ENCODE data around the gene REPS2.
A peak's percentile ranks its signal among the peaks of the same experiment; 100 is the strongest.

REPS2 gene

DNA sequence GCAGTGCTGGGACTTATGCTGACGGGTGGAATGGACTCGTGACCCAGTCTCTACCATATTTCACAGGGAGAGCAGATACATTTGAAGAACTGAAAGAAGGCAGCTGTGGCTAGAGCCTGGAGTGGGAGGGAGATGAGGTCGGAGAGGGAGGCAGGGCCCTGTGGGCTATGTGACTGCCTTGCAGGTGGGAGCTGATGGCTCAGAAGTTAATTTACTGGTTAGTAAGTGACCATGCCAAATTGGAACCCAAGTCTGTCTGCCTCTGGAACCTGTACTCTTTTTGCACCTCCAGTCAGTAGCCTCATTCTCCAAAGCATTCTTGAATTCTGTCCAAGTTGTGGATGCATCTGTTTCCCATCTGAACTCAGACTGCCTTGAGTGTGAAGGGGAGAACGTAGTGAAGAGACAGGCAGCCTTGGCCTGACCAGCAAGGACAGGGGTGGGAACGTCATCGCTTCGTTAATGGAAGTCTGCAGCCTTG, 92.3 kb downstream of the REPS2 start:
- no peak for DNase-seq

DNA sequence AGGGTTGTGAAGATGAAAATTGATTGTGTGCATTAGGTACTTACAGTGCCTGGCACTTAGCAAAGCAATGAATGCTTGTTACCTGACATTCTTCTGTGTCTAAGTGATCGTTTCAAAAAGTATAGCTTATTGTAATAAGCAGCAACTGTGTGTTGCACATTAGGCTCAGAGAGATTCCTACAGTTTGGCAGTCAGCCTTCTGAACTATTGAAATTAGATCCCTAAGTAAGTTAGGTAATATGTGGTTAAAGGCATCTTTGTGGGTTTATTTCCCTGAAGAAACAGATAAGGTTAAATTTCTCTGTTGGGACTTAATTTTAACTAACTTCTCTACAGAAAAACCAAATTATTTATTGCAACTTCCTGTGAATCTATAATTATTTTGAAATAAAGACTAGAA, 93.4 kb downstream of the REPS2 start:
- DNase-seq: no peak

DNA sequence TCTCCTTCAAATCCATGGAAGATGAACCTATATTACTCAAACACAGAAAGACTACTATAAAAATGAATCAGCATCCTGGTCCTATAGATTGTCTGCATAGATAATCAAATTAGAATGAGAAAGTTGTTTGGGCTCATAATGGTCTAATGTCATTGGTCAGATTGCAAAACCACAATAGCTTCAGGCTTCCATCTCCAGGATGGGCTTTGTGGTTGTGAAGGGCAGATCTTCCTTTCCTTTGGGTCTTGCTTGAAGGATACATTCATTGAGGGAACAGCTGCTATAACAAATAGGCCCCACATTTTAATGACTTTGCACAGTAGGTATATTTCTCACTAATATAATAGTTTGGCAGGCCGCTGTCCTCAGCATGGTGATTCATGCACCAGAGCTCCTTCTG, 94.3 kb downstream of the REPS2 start:
- no peak for DNase-seq

DNA sequence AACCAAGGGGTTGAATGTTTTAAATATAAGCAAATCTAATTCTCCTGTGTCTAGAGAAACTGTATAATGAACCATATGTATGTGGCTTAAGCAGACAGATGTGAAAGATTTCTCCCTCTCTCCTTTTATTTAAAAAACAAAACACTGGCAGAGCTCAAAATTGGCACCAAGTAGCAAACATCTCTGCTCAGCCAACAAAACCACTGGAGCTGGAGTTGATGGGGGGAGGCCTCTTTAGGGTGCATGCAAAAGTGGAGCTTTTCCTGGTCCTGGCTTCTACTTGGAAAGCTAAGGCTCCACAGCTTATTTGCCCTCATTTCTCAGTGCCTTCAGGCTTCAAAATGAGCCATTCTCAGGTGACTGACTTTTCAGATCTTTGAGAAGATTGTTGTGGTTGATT, 95.6 kb downstream of the REPS2 start:
- no peak for DNase-seq

DNA sequence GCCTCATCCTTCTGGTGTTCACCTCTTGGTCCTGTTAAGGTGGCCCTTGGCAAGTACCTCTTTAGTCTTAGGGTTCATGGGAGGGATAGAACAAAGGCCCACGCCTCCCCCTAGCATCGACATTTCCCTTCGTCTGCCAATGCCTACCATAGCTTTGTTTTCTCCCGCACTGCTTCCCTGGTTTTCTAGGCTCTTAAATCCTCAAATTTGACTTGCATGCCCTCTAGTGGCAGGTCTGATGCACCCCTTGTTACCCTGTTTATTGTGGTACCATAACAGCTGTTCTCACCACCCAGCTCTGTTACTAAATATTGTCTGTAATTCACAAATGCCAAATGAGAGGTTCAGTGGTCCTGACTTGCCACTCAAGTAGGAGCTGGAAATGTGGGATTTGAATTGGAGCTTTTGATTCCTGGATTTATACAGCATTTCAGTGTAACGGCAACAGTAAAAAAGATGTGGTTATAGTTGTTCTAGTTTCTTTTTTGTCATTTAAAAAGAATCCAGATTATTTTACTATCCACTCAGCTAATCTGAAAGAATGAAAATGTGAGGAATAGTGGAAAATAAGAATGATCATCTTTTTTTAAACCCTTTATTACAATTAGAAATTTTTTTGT, 100.1 kb downstream of the REPS2 start:
- peak; percentile 19 for DNase-seq

DNA sequence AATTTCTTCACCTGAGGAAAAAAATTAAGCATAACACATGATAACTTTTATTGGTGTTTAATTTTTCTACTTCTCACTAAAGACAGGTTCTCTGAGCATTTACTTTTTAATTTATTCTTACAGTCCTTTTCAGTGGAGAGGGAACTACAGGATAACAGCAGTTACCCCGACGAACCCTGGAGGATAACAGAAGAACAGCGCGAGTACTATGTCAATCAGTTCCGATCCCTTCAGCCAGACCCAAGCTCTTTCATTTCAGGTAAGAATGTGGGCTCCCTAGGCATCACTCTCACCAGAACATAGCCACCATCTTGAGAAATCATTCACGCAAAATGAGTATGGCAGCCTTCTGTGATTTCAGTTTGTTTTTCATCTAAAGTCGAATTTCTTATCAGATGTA, 100.8 kb downstream of the REPS2 start:
- no peak for DNase-seq

DNA sequence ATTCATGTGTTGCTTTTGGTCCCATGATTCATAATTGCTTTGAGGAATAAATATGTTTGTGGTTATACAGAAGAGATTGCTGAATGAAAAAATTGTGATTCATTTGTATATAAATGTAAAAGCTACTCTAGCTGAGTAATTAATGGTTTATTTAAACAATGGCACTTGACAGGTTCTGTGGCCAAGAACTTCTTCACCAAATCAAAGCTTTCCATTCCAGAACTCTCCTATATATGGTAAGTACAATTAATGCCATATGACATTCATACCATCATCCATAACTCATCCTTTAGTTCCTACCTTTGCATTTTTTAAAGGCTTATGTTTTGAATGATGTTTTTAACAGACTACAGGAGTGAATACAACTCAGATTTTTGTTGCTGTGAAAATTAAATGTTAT, 105.8 kb downstream of the REPS2 start:
- no peak for DNase-seq

DNA sequence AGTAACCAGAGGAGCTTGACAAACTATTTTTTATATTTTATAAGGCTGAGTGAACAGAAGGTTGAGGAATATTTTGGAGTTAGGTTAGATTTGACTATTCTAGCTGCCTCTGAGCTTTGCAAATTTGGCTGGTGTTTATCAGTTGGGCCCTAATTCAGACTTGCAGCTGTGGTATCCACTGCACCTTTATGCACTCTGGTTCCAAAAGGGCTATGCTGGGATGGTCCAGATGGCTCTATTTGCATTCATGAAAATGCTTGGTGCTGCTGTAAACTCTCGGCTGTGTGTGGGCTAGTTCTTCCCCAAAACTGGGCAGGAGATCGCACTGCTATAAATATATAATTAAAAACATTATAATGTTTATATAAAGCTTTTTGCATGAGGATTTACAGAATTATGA, 106.3 kb downstream of the REPS2 start:
- DNase-seq: no peak

DNA sequence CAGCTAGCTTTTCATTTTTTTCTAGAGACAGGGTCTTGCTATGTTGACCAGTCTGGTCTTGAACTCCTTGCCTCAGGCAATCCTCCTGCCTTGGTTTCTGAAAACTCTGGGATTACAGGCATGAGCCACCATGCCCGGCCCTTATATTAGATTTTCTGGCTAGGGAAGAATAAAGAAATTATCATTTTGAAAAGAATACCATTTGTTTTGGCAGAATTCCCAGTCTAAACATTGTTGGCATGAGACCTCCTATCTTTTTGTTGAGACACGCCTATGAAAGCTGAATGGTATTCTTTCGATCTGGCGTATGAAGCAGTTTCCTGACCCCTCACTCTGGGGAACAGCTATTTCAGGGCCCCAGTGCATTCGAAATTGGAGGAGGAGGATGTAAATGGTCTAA, 107.0 kb downstream of the REPS2 start:
- no peak for DNase-seq

DNA sequence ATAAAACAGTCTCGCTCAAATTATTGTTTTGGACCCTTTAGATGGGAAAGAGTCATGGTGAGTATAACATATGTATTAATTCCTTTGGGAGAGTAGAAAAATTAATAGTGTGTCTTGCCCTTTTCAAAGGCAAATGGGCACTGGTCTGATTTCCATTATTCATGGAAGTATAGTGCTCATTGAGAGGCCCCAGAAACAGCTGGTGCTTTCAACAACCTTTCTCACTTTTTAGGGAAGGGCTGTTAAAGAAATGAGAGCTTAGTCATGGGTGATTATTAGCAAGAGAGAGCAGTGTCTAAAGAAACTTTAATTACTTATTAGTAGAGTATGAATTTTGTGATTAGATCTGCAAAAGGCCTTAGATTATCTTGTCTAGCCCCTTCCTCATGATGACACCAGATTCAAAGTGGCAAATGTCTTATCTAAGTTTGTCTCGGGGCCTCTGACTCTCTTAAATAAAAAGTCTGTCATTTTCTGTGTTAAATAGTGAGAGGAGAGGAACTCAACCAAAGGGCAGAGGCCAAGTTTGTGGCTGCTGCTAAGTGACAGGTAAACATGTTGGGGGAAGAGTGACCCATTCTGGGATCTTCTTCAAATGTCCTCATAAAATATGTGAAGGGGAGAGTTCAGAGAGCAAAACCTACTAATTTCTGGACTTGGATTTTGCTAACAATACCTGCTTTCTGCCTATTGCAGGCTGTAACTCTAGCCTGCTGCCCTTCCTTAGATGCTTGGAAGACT, 110.6 kb downstream of the REPS2 start:
- no peak for DNase-seq

DNA sequence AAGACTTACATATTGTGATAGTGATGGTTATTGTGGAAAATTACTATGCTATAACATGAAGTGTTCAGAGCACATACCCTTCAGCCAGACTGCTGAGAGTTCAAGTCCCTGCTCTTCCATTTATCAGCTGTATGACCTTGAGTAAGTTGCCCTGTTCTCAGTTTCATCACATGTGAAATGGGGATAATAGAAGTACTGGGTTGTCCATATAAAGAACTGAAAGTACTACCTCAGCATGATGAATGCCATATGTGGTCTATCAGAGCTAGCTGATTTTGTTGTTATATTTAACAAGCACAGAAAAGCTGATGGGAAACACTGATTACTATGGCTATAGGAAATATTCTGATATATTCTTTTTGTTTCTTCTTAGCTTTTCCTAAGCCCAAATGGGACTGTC, 115.6 kb downstream of the REPS2 start:
- DNase-seq: no peak

DNA sequence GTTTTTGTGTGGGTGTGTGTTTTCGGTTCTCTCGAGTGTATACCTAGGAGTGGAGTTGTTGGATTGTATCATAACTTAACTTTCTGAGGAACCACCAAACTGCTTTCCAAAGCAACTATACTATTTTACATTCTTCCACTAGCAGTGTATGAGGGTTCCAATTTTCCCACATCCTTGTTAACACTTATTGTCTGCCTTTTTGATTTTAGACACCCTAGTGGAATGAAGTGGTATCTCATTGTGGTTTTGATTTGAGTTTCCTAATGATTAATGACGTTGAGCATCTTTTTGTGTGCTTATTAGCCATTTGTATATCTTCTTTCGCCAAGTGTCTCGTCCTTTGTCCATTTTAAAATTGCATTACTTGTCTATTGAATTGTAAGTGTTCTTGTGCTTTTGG, 118.6 kb downstream of the REPS2 start:
- DNase-seq: no peak

DNA sequence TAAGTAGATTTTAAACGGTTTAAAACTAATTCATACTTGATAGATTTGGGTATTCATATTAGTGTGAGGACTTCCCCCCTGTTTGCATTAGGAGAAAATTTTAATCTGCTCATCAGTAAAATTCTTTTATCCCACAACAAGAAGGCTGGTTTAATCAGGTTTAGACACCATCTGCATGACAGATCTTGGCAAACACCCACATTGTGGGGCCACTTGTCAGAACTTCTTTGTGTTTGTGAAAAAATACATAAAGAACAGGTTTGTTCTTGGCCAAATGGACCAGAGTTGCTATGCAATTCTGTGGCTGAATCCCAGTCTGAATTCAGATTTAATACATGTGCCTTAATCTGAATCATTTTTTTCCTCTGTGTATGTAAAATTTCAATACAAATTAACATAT, 121.1 kb downstream of the REPS2 start:
- no peak for DNase-seq

DNA sequence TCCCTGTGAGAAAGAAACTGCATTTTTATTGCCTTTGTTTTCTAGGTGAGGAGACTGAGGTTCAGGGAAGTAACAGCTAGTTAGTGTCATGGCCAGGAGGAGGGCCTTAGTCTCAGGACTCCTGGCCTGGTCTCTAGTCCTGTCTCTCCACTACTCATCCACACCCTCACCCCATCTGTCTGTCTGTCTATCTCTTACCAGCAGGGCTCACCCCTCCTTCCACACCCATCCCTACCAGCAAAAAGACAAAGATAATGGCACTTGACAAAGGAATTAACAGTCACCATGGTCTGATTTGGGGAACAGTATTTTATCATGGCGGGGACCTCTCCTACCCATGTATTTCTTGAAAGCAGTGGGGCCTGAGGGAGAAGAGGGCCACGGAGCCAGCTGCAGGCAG, 125.8 kb downstream of the REPS2 start:
- DNase-seq: no peak

DNA sequence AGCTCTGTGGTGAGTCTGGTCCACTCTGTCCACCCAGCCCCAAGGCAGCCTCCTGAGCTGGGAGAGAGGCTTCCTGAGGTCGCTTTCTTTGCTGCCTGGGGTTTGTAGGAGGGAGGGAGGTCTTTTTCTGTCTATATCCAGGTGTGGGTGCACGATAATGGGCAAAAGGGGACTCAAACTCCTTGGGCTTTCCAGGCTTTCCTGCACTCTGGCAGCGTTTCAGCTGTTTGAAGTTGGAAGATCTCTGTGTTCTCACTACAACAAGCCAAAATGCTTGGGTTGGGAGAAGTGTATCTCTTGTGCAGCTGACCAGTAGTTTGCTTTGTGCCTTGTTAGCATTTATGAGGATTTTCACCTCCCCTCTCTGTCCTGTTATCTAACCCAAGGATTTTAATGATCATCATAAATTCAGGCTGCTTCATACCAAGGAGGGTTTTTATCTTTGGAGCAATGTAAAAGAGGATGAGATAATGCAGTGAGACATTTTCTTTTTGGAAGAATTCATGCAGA, 126.3 kb downstream of the REPS2 start:
- DNase-seq: no peak

DNA sequence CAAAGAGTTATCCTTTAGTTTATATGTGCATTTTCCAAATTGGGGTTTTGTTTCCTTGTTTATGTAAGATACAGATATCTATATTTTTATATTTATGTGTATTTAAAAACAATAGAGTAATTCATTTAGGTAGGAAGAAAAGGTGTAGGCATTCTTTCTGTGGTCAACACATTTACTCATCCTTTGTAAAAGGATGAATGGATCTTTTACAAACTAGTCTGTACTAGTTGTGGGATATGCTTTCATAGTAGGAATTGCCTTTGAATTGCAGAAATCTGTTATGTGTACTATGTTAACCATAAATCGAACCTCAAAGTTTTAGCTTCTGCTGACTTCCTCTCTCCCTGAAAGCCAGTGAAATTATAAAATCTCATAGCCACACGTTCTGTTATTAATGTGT, 128.5 kb downstream of the REPS2 start:
- DNase-seq: no peak

DNA sequence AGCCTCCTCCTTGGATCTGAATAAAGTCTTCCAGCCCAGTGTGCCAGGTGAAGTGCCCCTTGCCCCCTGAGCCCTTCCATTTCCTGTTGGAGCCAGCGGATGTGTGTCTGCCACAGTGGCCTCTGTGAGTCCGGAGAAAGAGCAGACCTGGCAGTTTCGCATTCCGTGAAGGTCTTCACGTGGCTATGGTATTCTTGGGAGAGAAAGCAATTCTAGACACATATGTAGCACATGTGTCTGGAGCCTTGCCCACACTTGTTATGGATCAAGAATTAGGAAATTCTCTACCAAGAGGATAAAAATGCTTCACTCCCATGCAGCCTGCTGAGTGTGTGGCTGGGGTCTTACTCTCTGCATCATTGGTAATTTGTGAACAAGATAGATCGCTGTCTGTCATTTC, 130.9 kb downstream of the REPS2 start:
- DNase-seq: no peak

DNA sequence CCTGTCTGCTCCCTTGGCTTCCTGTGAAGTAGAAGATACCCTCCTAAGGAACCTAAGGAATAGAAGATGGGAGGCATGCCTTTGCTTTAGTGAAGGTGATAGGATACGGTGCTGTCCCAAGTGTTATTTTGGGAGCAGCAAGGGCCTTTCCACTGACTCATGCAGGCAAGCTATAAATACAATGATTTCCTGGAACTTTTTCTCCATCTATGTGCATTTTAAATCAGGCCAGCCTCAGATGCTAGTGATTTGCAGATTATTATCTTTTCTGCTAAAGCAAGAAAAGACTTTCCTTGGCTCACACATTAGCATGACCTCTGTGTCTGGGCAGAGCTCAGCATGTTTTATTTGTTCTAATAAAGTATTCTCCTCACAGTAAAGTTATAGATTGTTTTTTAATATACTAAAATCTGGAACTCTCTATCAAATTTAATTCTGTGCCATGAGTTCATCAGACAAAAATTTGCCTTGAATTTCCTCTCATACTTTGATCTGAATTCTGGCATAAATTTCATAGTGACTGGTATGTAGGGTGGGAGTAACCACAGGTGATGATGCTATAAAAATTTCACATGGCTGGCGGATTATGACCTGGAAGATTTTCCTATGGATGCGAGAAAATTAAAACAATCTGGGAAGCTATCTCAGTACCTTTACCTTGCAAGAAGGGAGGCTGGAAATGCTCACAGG, 131.7 kb downstream of the REPS2 start:
- no peak for DNase-seq

DNA sequence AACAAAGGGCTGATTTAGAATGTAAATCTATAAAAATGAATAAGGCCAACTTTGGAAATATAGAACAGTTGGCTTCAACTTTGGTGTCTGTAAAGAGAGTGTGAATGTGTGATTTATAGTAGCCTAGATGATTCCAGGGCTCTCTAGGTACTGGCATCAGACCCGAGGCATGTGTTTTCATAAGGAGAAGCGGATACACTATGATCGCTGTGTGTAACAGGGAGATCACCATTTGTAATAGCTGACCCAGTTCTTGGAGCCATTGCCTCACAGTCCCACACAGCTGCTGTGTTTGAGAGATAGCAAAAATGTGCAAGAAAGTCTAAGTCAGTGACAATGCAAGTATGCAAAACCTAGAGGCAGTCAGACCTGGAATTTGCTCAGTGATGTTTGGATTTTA, 135.1 kb downstream of the REPS2 start:
- DNase-seq: no peak

DNA sequence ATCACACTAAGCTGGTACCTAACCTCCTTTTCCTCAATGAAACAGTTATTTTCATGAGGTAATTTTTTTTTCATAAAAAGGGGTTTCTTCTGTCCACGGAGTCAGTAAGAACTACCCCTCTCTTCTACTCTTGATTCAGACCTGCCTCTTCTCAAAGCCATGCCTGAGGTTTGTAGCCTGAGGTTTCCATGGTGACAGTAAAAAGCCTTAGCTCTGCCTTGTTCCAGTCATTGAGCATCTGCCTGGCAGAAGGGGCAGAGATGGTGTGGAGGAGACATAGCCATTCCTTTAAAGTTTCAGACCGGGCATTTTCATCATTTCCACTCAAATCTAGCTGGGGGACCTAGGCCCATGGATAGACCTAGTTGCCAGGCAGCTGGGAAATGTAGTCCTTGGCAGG, 135.5 kb downstream of the REPS2 start:
- DNase-seq: no peak

DNA sequence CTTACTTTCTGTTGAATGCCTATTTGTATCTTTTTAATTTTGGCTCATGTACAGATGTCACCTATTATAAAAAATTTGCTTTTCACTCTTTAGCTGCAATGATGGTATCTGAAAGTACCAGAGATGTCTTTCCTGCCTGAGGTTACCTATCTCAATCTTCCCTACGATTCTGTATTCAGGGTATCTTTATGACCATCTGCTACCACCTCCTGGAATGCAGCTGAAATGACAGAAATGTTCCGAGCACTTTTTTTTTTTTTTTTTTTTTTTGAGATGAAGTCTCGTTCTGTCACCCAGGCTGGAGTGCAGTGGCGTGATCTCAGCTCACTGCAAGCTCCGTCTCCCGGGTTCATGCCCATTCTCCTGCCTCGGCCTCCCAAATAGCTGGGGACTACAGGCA, 136.4 kb downstream of the REPS2 start:
- DNase-seq: no peak

DNA sequence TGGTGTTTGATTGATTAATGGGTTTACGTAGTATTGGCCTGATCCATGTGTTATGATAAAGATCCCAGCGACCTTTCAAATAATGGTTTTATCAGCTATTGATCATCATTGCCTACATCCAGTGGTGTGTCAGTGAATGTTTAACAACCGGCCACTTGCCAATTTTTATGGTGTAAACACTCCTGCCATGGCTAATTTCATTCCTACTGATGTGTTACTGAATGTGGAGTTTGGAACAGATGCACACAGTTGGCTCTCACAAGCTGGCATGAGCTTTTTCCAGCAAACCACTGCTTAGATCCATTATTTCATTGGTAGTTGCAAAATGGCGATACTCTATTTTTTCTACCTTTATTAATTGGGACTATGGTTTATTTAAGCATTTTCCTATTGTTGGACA, 139.9 kb downstream of the REPS2 start:
- no peak for DNase-seq

DNA sequence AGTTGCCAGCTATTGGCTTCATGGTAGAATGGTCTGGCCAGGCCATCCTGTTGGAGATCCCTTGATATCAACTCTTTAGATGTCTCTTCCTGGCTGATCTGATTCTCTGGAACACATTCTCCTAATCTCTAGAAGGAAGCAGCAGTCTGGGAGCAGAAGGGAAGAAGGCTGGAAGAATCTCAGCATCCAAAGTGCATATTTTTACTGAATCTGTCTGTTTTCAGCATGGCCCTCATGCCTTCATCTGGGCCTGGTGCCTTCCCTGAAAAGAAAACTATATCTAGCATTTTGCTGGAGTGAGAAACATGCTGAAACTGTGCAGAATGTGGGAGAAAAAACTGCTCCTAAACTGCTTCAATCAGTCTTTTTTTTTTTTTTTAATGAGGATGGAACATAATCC, 148.7 kb downstream of the REPS2 start:
- DNase-seq: no peak
